ENCODE results near the gene HNRNPM. TPM values are rescaled to one million over a fixed set of nuclear protein-coding genes. Genes with fewer than 3 reads are reported as not detected.
A peak's percentile ranks its signal among the peaks of the same experiment; 100 is the strongest.

The HNRNPM gene
- total RNA-seq, 1 experiment from 2014 or later = 468 TPM

- no peak overlapping the region for H2BK120ac ChIP-seq (ENCODE audit: low read depth, low read length, poor library complexity, severe bottlenecking)
- H3K4ac ChIP-seq (ENCODE audit: low read depth, low read length) = no peak overlapping the region
- H4K8ac ChIP-seq (replicated peaks; ENCODE audit: insufficient read length, low read depth, low read length) = no peak overlapping the region
- H3K9ac ChIP-seq (ENCODE audit: extremely low read depth, insufficient read length, low read length) = no peak overlapping the region
- H4K91ac ChIP-seq (ENCODE audit: insufficient read length, low read depth, low read length) = no peak overlapping the region
- H2BK20ac ChIP-seq (ENCODE audit: low read depth, low read length, poor library complexity, severe bottlenecking) = no peak overlapping the region
- no peak overlapping the region for H2BK5ac ChIP-seq (ENCODE audit: insufficient read length, low read length)
- H3K4me1 ChIP-seq (ENCODE audit: insufficient read depth, low read length) = peaks cover 2% of the 10 kb centered on the region; the same call in 1 of the 2 replicates
- no peak overlapping the region for H3K56ac ChIP-seq (ENCODE audit: insufficient read length, low read depth, low read length)
- H3K9me3 ChIP-seq (ENCODE audit: control insufficient read depth, low read depth, low read length) = no peaks in the 10 kb centered on the region
- no peak overlapping the region for H3K23ac ChIP-seq (ENCODE audit: insufficient read length, low read depth, low read length)
- H3T11ph ChIP-seq (ENCODE audit: low read length) = no peak overlapping the region
- peak overlapping the region in 1 of 2 experiments; percentile 18; a peak in 2 of 5 replicates for H3K4me3 Mint-ChIP-seq
- H3K27ac Mint-ChIP-seq = peak overlapping the region in 2 of 3 experiments; percentile 59 to 75; a peak in 4 of 7 replicates
- no peak overlapping the region for H2BK15ac ChIP-seq (ENCODE audit: low read depth, low read length)
- peaks cover 33 to 69% (median 68%) of the 10 kb centered on the region in 3 experiments; a peak in 6 of 7 replicates for H3K36me3 Mint-ChIP-seq (ENCODE audit: insufficient read depth in 1 of 3, low read depth in 3 of 3)
- TF ChIP-seq, protein P1, sequence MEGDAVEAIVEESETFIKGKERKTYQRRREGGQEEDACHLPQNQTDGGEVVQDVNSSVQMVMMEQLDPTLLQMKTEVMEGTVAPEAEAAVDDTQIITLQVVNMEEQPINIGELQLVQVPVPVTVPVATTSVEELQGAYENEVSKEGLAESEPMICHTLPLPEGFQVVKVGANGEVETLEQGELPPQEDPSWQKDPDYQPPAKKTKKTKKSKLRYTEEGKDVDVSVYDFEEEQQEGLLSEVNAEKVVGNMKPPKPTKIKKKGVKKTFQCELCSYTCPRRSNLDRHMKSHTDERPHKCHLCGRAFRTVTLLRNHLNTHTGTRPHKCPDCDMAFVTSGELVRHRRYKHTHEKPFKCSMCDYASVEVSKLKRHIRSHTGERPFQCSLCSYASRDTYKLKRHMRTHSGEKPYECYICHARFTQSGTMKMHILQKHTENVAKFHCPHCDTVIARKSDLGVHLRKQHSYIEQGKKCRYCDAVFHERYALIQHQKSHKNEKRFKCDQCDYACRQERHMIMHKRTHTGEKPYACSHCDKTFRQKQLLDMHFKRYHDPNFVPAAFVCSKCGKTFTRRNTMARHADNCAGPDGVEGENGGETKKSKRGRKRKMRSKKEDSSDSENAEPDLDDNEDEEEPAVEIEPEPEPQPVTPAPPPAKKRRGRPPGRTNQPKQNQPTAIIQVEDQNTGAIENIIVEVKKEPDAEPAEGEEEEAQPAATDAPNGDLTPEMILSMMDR (conservative IDR thresholded peaks at IDR 0.05) = peak; percentile 59
- no peak overlapping the region for H3K14ac ChIP-seq (ENCODE audit: insufficient read depth, low read length)
- no peaks in the 10 kb centered on the region for H3K27me3 ChIP-seq (ENCODE audit: insufficient read depth, low read length)
- no peaks in the 10 kb centered on the region for H3K9me3 Mint-ChIP-seq
- no peak overlapping the region for H2BK12ac ChIP-seq (ENCODE audit: insufficient read length, low read depth, low read length)
- no peaks in the 10 kb centered on the region for H3K27me3 Mint-ChIP-seq (ENCODE audit: low read depth)
- no peak overlapping the region for H3K27ac ChIP-seq (ENCODE audit: insufficient read length, low read depth, low read length)
- WGBS (ENCODE audit: extremely low coverage, insufficient read length, low lambda C conversion rate) = no CpG with 5 or more reads among the region's 7 CpGs
- no peaks in the 10 kb centered on the region for H4K20me1 ChIP-seq (ENCODE audit: control insufficient read depth, insufficient read depth, insufficient read length)
- H3K4me1 Mint-ChIP-seq = peaks cover 86 to 88% of the 10 kb centered on the region in 2 experiments
- no peak overlapping the region for H3K4me2 ChIP-seq (ENCODE audit: insufficient read depth, insufficient read length, low read length)
- H3K79me2 ChIP-seq (ENCODE audit: insufficient read depth, low read length) = peaks cover 92% of the 10 kb centered on the region
- H2AFZ ChIP-seq (ENCODE audit: low read length) = no peak overlapping the region
- no peak overlapping the region for H2AK5ac ChIP-seq (ENCODE audit: insufficient read length, low read length)
- H4K5ac ChIP-seq (ENCODE audit: insufficient read length, low read depth, low read length) = no peak overlapping the region
- no peak overlapping the region for H3K18ac ChIP-seq (ENCODE audit: insufficient read length, low read depth, low read length)
- no peaks in the 10 kb centered on the region for H3K79me1 ChIP-seq (ENCODE audit: insufficient read depth, low read depth, low read length, poor library complexity, severe bottlenecking)
- no peaks in the 10 kb centered on the region for H3K23me2 ChIP-seq (ENCODE audit: insufficient read length, low read depth, low read length, poor library complexity, severe bottlenecking)
- DNase-seq = peak; percentile 64
Measured at GRCh38 chr19:8456064-8456463, 11.3 kb downstream of the HNRNPM start.

Measured in H9 (cell line).